ENCODE measurements around the gene ANKRD27.

The ANKRD27 gene

GRCh38 chr19:32691291-32691951, 16.4 kb upstream of the ANKRD27 start, which contains the start of gene NUDT19 (continued):
- TF ChIP-seq ZNF155 (tag by site-specific recombination; IDR thresholded peaks at IDR 0.05) (no peak), ZNF548 (tag by site-specific recombination; IDR thresholded peaks at IDR 0.05) (no peak), ZNF624 (tag by site-specific recombination; IDR thresholded peaks at IDR 0.05) (no peak), ZNF776 (tag by site-specific recombination; IDR thresholded peaks at IDR 0.05; ENCODE audit: borderline replicate concordance) (no peak), ZNF221 (tag by site-specific recombination; IDR thresholded peaks at IDR 0.05; ENCODE audit: borderline replicate concordance) (no peak), ZNF426 (tag by site-specific recombination; IDR thresholded peaks at IDR 0.05) (no peak), ZBTB49 (tag by site-specific recombination; IDR thresholded peaks at IDR 0.05; ENCODE audit: low read depth) (no peak), CTCF (tag by site-specific recombination; IDR thresholded peaks at IDR 0.05) (peak; percentile 56; the same call in 1 of the 2 replicates), ZNF169 (tag by site-specific recombination; IDR thresholded peaks at IDR 0.05) (no peak), ZSCAN30 (tag by site-specific recombination; IDR thresholded peaks at IDR 0.05) (peak; percentile 90; the same call in 1 of the 2 replicates), GLI2 (tag by site-specific recombination; IDR thresholded peaks at IDR 0.05; ENCODE audit: borderline replicate concordance, low read depth) (no peak), ZNF311 (tag by site-specific recombination; IDR thresholded peaks at IDR 0.05; ENCODE audit: borderline replicate concordance) (no peak), ZBTB10 (tag by site-specific recombination; IDR thresholded peaks at IDR 0.05) (peak; percentile 76), ZNF23 (tag by site-specific recombination; IDR thresholded peaks at IDR 0.05; ENCODE audit: borderline replicate concordance) (no peak), OSR2 (tag by site-specific recombination; IDR thresholded peaks at IDR 0.05) (no peak), SP2 (tag by site-specific recombination; IDR thresholded peaks at IDR 0.05) (peak; percentile 92), ZNF211 (tag by site-specific recombination; IDR thresholded peaks at IDR 0.05; ENCODE audit: low read depth) (no peak), ZEB2 (tag by site-specific recombination; IDR thresholded peaks at IDR 0.05) (peak; percentile 76), SALL2 (tag by site-specific recombination; IDR thresholded peaks at IDR 0.05; ENCODE audit: borderline replicate concordance) (no peak), ZBTB8A (tag by site-specific recombination; IDR thresholded peaks at IDR 0.05) (peak; percentile 100), ZNF558 (tag by site-specific recombination; IDR thresholded peaks at IDR 0.05) (0 out of 2 replicates have a peak, but pooled peaks have one; percentile 34), ZNF791 (tag by site-specific recombination; IDR thresholded peaks at IDR 0.05) (no peak), ZNF585B (tag by site-specific recombination; IDR thresholded peaks at IDR 0.05) (no peak), ZBTB6 (tag by site-specific recombination; IDR thresholded peaks at IDR 0.05) (no peak), ZNF132 (tag by site-specific recombination; IDR thresholded peaks at IDR 0.05; ENCODE audit: borderline replicate concordance) (no peak)
- TF ChIP-seq, protein P1, sequence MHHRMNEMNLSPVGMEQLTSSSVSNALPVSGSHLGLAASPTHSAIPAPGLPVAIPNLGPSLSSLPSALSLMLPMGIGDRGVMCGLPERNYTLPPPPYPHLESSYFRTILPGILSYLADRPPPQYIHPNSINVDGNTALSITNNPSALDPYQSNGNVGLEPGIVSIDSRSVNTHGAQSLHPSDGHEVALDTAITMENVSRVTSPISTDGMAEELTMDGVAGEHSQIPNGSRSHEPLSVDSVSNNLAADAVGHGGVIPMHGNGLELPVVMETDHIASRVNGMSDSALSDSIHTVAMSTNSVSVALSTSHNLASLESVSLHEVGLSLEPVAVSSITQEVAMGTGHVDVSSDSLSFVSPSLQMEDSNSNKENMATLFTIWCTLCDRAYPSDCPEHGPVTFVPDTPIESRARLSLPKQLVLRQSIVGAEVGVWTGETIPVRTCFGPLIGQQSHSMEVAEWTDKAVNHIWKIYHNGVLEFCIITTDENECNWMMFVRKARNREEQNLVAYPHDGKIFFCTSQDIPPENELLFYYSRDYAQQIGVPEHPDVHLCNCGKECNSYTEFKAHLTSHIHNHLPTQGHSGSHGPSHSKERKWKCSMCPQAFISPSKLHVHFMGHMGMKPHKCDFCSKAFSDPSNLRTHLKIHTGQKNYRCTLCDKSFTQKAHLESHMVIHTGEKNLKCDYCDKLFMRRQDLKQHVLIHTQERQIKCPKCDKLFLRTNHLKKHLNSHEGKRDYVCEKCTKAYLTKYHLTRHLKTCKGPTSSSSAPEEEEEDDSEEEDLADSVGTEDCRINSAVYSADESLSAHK (tag by site-specific recombination; IDR thresholded peaks at IDR 0.05) = 0 out of 2 replicates have a peak, but pooled peaks have one; percentile 59
- TF ChIP-seq, protein P2, sequence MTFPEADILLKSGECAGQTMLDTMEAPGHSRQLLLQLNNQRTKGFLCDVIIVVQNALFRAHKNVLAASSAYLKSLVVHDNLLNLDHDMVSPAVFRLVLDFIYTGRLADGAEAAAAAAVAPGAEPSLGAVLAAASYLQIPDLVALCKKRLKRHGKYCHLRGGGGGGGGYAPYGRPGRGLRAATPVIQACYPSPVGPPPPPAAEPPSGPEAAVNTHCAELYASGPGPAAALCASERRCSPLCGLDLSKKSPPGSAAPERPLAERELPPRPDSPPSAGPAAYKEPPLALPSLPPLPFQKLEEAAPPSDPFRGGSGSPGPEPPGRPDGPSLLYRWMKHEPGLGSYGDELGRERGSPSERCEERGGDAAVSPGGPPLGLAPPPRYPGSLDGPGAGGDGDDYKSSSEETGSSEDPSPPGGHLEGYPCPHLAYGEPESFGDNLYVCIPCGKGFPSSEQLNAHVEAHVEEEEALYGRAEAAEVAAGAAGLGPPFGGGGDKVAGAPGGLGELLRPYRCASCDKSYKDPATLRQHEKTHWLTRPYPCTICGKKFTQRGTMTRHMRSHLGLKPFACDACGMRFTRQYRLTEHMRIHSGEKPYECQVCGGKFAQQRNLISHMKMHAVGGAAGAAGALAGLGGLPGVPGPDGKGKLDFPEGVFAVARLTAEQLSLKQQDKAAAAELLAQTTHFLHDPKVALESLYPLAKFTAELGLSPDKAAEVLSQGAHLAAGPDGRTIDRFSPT (tag by site-specific recombination; IDR thresholded peaks at IDR 0.05) = peak; percentile 84

All from HEK293 (cell line).